ENCODE results near the gene PMP22. TPM values are rescaled to one million over a fixed set of nuclear protein-coding genes. Genes with fewer than 3 reads are reported as not detected.

PMP22 gene
- total and polyA plus RNA-seq, 2 of the 13 experiments (the other 11 are each of a cell fraction or from before 2014, with no cell fraction given), result 5.7 to 6.2 TPM

DNA sequence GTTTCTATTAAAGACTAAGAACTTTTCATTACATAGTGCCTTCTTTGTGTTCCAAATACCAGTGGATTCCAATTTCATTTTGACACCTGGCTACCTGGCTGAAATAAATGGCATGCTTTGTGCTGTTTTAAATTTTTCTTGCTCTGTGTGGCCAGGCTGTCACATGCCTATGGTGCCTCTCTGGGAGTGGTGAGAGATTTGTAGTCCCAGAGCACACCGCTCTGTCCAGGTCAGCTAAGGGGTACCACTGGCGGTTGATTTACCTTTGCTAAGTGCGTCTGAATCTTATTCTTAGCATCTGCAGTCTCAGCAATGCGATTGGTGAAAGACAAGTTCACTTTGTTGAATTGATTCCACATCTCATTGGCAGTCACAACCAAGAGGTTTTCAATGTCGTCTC lies 46.9 kb upstream of the PMP22 start (continued):
- no peak for TF ChIP-seq ZNF574 (CRISPR knock-in tag; IDR thresholded peaks at IDR 0.05)
- TF ChIP-seq EED (CRISPR knock-in tag; IDR thresholded peaks at IDR 0.05), result no peak
- TF ChIP-seq ARNT2 (CRISPR knock-in tag; IDR thresholded peaks at IDR 0.05; ENCODE audit: low read depth), result no peak
- TF ChIP-seq ZNF256 (CRISPR knock-in tag; conservative IDR thresholded peaks at IDR 0.05), result no peak
- no peak for TF ChIP-seq SKIL (CRISPR knock-in tag; IDR thresholded peaks at IDR 0.05; ENCODE audit: borderline replicate concordance)
- no peak for TF ChIP-seq PCBP2 (optimal IDR thresholded peaks at IDR 0.05; ENCODE audit: low read depth, low read length, poor library complexity, severe bottlenecking)
- TF ChIP-seq, protein P1, sequence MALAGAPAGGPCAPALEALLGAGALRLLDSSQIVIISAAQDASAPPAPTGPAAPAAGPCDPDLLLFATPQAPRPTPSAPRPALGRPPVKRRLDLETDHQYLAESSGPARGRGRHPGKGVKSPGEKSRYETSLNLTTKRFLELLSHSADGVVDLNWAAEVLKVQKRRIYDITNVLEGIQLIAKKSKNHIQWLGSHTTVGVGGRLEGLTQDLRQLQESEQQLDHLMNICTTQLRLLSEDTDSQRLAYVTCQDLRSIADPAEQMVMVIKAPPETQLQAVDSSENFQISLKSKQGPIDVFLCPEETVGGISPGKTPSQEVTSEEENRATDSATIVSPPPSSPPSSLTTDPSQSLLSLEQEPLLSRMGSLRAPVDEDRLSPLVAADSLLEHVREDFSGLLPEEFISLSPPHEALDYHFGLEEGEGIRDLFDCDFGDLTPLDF (CRISPR knock-in tag; IDR thresholded peaks at IDR 0.05), result no peak
- TF ChIP-seq ZNF30 (CRISPR knock-in tag; IDR thresholded peaks at IDR 0.05), result no peak
- TF ChIP-seq ZNF33B (CRISPR knock-in tag; IDR thresholded peaks at IDR 0.05), result no peak

All from HepG2 (cell line).